ENCODE data around the gene PMPCA. TPM values are rescaled to one million over a fixed set of nuclear protein-coding genes. Genes with fewer than 3 reads are reported as not detected.

Gene PMPCA
- total RNA-seq, 1 experiment from 2014 or later, result 116 TPM

DNA sequence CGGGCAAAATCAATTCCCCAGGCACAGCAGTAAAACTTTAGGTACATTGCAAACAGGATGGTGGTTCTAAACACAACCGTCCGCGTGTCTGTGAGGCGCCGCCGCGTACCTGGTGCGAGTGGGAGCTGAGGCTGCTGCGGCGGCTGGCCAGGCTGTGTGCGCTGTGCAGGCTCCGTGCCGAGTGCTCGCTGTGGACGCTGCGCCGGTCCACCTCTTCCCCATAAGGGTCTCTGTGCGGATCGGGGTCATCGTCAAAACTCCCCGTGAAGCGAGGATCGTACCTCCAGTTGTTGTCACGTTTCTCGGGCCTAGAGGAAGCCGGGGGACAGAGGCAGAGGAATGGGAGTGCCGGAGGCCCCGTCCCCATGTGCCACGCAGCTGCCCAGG is 55.7 kb downstream of the PMPCA start (continued):
- TF ChIP-seq, protein P1, sequence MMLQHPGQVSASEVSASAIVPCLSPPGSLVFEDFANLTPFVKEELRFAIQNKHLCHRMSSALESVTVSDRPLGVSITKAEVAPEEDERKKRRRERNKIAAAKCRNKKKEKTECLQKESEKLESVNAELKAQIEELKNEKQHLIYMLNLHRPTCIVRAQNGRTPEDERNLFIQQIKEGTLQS (IDR thresholded peaks at IDR 0.05), result no peak
- TF ChIP-seq EGR1 (IDR thresholded peaks at IDR 0.05; ENCODE audit: low read depth), result no peak
- TF ChIP-seq SIN3A (IDR thresholded peaks at IDR 0.05; ENCODE audit: low read depth), result no peak
- no peak for TF ChIP-seq CBX3 (IDR thresholded peaks at IDR 0.05; ENCODE audit: low read depth)
- TF ChIP-seq ZNF274 (IDR thresholded peaks at IDR 0.05; ENCODE audit: low read depth, low read length), result no peak
- TF ChIP-seq, protein P2, sequence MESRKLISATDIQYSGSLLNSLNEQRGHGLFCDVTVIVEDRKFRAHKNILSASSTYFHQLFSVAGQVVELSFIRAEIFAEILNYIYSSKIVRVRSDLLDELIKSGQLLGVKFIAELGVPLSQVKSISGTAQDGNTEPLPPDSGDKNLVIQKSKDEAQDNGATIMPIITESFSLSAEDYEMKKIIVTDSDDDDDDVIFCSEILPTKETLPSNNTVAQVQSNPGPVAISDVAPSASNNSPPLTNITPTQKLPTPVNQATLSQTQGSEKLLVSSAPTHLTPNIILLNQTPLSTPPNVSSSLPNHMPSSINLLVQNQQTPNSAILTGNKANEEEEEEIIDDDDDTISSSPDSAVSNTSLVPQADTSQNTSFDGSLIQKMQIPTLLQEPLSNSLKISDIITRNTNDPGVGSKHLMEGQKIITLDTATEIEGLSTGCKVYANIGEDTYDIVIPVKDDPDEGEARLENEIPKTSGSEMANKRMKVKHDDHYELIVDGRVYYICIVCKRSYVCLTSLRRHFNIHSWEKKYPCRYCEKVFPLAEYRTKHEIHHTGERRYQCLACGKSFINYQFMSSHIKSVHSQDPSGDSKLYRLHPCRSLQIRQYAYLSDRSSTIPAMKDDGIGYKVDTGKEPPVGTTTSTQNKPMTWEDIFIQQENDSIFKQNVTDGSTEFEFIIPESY (IDR thresholded peaks at IDR 0.05; ENCODE audit: extremely low read depth, insufficient replicate concordance, low read length), result no peak
- TF ChIP-seq, protein P3, sequence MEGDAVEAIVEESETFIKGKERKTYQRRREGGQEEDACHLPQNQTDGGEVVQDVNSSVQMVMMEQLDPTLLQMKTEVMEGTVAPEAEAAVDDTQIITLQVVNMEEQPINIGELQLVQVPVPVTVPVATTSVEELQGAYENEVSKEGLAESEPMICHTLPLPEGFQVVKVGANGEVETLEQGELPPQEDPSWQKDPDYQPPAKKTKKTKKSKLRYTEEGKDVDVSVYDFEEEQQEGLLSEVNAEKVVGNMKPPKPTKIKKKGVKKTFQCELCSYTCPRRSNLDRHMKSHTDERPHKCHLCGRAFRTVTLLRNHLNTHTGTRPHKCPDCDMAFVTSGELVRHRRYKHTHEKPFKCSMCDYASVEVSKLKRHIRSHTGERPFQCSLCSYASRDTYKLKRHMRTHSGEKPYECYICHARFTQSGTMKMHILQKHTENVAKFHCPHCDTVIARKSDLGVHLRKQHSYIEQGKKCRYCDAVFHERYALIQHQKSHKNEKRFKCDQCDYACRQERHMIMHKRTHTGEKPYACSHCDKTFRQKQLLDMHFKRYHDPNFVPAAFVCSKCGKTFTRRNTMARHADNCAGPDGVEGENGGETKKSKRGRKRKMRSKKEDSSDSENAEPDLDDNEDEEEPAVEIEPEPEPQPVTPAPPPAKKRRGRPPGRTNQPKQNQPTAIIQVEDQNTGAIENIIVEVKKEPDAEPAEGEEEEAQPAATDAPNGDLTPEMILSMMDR (IDR thresholded peaks at IDR 0.05 in 2 of 3, conservative IDR thresholded peaks at IDR 0.05 in 1 of 3; ENCODE audit: borderline replicate concordance in 1 of 3, insufficient read depth in 1 of 3, low read depth in 2 of 3, low read length in 2 of 3), result no peak

DNA sequence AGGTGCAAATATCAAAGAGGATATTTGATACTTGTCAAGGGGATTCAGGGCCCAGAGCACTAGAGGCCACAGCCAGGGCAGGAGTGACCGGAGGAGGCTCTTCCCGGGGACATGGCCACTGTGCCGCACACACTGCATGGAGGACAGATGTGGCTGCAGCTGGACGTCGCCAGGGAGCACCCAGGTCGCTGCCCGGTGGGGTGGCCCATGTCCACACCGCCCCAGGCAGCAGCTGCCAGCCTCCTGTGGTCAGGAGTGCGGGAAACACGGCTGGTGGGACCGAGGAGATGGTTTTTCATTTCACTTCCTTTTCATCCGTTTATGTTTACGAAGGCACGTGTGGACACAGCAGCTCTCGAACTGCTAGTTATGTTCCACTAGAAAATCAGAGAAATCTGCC is 57.3 kb downstream of the PMPCA start:
- Histone ChIP-seq H3K4me1 (ENCODE audit: control insufficient read depth in 1 of 2, insufficient read depth in 2 of 2, low read length in 2 of 2) (no peaks in the 10 kb centered on the region), H3K4me2 (ENCODE audit: low read length) (no peak overlapping the region), H3K9me3 (ENCODE audit: control insufficient read depth in 1 of 2, insufficient read depth in 1 of 2, low read depth in 1 of 2, low read length in 2 of 2) (no peaks in the 10 kb centered on the region), H3K27me3 (ENCODE audit: insufficient read depth, low read length) (no peaks in the 10 kb centered on the region), H3K9me2 (ENCODE audit: insufficient read depth) (no peaks in the 10 kb centered on the region), H2AFZ (ENCODE audit: low read depth, low read length, poor library complexity, severe bottlenecking) (no peak overlapping the region), H3K27ac (ENCODE audit: low read depth, low read length) (no peak overlapping the region), H3K9ac (ENCODE audit: low read length) (no peak overlapping the region), H4K20me1 (ENCODE audit: insufficient read depth) (no peaks in the 10 kb centered on the region; the same call in 1 of the 2 replicates), H3K36me3 (ENCODE audit: control insufficient read depth in 1 of 2, insufficient read depth in 2 of 2, low read length in 2 of 2) (peaks cover 64 to 68% of the 10 kb centered on the region in 2 experiments), H3K4me3 (replicated peaks in 1 of 2; ENCODE audit: low read depth in 1 of 2, low read length in 2 of 2) (no peak overlapping the region), H3K79me2 (ENCODE audit: insufficient read depth, low read length) (peaks cover 44% of the 10 kb centered on the region)
- DNase-seq (ENCODE audit: low read depth, low spot score) (no peak), ATAC-seq (no peak)
- ChIA-PET RAD21 (ENCODE audit: low non-redundant PET in 1 of 2, low total read pairs in 2 of 2, uncharacterized antibody in 2 of 2, unreplicated experiment in 2 of 2) (no interaction called here), POLR2A (no interaction called here), CTCF (no interaction called here)
- TF ChIP-seq, protein P4, sequence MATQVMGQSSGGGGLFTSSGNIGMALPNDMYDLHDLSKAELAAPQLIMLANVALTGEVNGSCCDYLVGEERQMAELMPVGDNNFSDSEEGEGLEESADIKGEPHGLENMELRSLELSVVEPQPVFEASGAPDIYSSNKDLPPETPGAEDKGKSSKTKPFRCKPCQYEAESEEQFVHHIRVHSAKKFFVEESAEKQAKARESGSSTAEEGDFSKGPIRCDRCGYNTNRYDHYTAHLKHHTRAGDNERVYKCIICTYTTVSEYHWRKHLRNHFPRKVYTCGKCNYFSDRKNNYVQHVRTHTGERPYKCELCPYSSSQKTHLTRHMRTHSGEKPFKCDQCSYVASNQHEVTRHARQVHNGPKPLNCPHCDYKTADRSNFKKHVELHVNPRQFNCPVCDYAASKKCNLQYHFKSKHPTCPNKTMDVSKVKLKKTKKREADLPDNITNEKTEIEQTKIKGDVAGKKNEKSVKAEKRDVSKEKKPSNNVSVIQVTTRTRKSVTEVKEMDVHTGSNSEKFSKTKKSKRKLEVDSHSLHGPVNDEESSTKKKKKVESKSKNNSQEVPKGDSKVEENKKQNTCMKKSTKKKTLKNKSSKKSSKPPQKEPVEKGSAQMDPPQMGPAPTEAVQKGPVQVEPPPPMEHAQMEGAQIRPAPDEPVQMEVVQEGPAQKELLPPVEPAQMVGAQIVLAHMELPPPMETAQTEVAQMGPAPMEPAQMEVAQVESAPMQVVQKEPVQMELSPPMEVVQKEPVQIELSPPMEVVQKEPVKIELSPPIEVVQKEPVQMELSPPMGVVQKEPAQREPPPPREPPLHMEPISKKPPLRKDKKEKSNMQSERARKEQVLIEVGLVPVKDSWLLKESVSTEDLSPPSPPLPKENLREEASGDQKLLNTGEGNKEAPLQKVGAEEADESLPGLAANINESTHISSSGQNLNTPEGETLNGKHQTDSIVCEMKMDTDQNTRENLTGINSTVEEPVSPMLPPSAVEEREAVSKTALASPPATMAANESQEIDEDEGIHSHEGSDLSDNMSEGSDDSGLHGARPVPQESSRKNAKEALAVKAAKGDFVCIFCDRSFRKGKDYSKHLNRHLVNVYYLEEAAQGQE (IDR thresholded peaks at IDR 0.05; ENCODE audit: low read depth), result no peak
- TF ChIP-seq, protein P1 (IDR thresholded peaks at IDR 0.05), result no peak
- TF ChIP-seq SRF (IDR thresholded peaks at IDR 0.05; ENCODE audit: low read depth) (no peak), ELF1 (IDR thresholded peaks at IDR 0.05; ENCODE audit: borderline replicate concordance, low read depth) (no peak), SIN3A (IDR thresholded peaks at IDR 0.05; ENCODE audit: low read depth) (no peak), EZH2 (IDR thresholded peaks at IDR 0.05) (no peak)
- TF ChIP-seq, protein P2 (IDR thresholded peaks at IDR 0.05; ENCODE audit: extremely low read depth, insufficient replicate concordance, low read length), result no peak
- intact Hi-C loops (cut with micrococcal nuclease), result no loop called here
- no TSS peak for BruUV-seq (replicated peaks)
